Heart left ventricle (tissue), 13 donors: Measurements from ENCODE around the gene BEAN1.

ENCODE experiments used
- CTCF ChIP-seq, 12 donors: fragments of 200-600 bp; sonication (generic) in 4 of 12; IDR thresholded peaks; one replicate each; pipeline versions ENCODE4 v1.5.0 to v1.8.0; 2018 to 2022; ENCODE audit warnings: antibody characterized with exemption in 12 of 12, mild to moderate bottlenecking in 5 of 12
- POLR2A ChIP-seq, 2 donors: fragments of 450-650 bp; IDR thresholded peaks; one replicate each; pipeline ENCODE4 v1.6.1; 2017; ENCODE audit warnings: antibody characterized with exemption in 2 of 2, mild to moderate bottlenecking in 2 of 2, moderate library complexity in 2 of 2
- donor health status: ischemic (EF 13 %, LVEDD 7.1; RV severe dilation, severe dysfunction).
- donor health status: DM: no; HTN: yes; CAD: no.
- donor health status: DM: no; HTN: no; CAD: no.
- donor health status: ischemic (EF 25% LVEDD 6.9; RV normal size, moderate dysfunction).
- donor health status: ischemic (EF 25% LVEDD 5.7; RV mildly dilated, moderate dysfunction).
- donor health status: ischemic (EF 35%, LVEDD 5.7; RV mildly dilated, moderate dysfunction).
- donor health status: nonischemic (EF 11% LVEDD 7.7; RV severe dilation, severe dysfunction).
- donor health status: DM: yes; HTN: yes; CAD: no.
- donor health status: PGD.
- donor health status: ischemic (EF 29% LVEDD 5.4; RV normal size, mild dysfunction).
- donor health status: nonischemic (EF 23%, LVEDD 6.1; RV moderate dilation, normal function).

- no peak for TF ChIP-seq CTCF (IDR thresholded peaks at IDR 0.05)
- no peak for TF ChIP-seq POLR2A (IDR thresholded peaks at IDR 0.05)
These were observed 40.2 kb upstream of the BEAN1 start for GRCh38 chr16:66386629-66387622.
